SH-SY5Y (cell line): Measurements from ENCODE around the gene FARP2.

Experiments used
- GATA2 ChIP-seq: IDR thresholded peaks from 2 replicates; pipeline ENCODE4 v1.6.1; 2011; ENCODE audit warnings: mild to moderate bottlenecking, low read depth, low read length
- GATA3 ChIP-seq: IDR thresholded peaks from 2 replicates; pipeline ENCODE4 v1.6.1; 2011; ENCODE audit warnings: low read depth, mild to moderate bottlenecking, low read length, moderate library complexity

Gene FARP2

GRCh38 chr2:241372361-241372992, 16.4 kb downstream of the FARP2 start:
- TF ChIP-seq GATA2 (no peak), GATA3 (no peak)

- no peak for TF ChIP-seq GATA2
- no peak for TF ChIP-seq GATA3
These were observed 17.4 kb downstream of the FARP2 start for GRCh38 chr2:241373446-241373845.

DNA sequence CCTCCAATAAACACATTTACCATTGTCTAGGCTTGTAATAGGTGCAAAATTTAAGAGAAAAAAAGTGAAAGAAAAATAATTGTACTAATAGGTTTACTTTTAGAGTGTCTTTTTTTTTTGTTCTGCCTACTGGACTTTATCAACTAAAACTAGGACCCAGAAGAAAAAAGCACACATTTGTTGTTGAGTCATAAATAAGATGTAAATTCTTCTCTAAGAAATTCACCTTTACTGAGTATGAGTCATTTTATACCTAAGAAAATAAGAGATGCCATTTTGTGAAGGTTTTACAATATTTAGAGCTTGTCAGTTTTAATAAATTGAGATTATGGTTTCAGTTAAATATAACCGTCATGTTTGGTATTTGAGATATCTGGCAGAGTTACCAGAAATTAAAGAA, 19.2 kb downstream of the FARP2 start:
- no peak for TF ChIP-seq GATA3
- no peak for TF ChIP-seq GATA2

GRCh38 chr2:241376808-241377207, 20.7 kb downstream of the FARP2 start:
- TF ChIP-seq GATA2 (no peak), GATA3 (no peak)

DNA sequence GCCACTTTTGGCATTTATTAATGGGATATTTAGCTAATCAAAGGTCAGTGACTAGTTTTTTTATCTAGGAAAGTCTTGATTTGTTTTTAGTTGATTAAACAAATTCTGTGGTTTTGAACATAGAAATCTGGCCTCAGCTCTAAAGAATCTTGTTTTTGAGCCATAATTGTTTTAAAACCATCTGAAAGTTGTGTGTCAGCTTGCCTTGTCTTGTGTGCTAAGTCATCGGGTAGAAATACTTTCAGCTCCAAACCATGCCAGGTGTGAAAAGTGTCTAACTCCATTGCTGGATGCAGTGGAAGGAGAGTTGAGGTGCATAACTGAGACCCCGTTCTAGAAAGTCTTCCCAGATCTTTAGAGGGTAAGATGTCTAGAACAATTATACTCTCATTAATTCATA, 22.7 kb downstream of the FARP2 start:
- TF ChIP-seq GATA2, result no peak
- TF ChIP-seq GATA3, result no peak

GRCh38 chr2:241379481-241380480, 23.7 kb downstream of the FARP2 start:
- TF ChIP-seq GATA3 (no peak), GATA2 (no peak)

DNA sequence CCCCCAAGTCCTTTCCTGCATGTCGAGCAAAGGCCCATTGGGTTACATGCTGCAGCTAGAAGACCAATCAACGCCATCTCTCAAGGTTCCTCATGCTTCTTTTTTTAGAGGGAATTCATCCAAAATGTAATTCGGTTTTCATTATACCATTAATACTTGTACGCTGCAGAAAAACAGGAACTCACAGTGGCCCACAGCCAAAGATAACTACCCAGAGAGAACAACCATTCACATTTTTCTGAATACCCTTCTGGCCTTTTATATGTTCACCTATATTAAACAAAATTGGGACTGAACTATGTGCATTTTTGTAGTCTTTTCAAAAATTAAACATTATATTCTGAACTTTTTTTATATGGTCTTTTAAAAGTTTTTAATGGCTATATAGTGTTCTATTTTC, 25.8 kb downstream of the FARP2 start:
- no peak for TF ChIP-seq GATA3
- no peak for TF ChIP-seq GATA2

- no peak for TF ChIP-seq GATA2
- no peak for TF ChIP-seq GATA3
These were observed 30.4 kb downstream of the FARP2 start for GRCh38 chr2:241386519-241386918.

GRCh38 chr2:241389697-241390096, 33.6 kb downstream of the FARP2 start:
- TF ChIP-seq GATA3 (no peak), GATA2 (no peak)

GRCh38 chr2:241390301-241391206, 34.5 kb downstream of the FARP2 start:
- TF ChIP-seq GATA3, result no peak
- TF ChIP-seq GATA2, result no peak

GRCh38 chr2:241391892-241392665, 36.0 kb downstream of the FARP2 start:
- no peak for TF ChIP-seq GATA2
- no peak for TF ChIP-seq GATA3

- no peak for TF ChIP-seq GATA3
- no peak for TF ChIP-seq GATA2
These were observed 37.6 kb downstream of the FARP2 start for GRCh38 chr2:241393524-241394196.
